CD4-positive, alpha-beta T cell treated with Interleukin-10 for 1 hour (primary cell): ENCODE results near the gene KIAA1755.
A peak's percentile ranks its signal among the peaks of the same experiment; 100 is the strongest.

Source experiments
- DNase-seq: peaks from one replicate; pipeline ENCODE4 v3.0.0-alpha.2; 2020

The KIAA1755 gene

DNA sequence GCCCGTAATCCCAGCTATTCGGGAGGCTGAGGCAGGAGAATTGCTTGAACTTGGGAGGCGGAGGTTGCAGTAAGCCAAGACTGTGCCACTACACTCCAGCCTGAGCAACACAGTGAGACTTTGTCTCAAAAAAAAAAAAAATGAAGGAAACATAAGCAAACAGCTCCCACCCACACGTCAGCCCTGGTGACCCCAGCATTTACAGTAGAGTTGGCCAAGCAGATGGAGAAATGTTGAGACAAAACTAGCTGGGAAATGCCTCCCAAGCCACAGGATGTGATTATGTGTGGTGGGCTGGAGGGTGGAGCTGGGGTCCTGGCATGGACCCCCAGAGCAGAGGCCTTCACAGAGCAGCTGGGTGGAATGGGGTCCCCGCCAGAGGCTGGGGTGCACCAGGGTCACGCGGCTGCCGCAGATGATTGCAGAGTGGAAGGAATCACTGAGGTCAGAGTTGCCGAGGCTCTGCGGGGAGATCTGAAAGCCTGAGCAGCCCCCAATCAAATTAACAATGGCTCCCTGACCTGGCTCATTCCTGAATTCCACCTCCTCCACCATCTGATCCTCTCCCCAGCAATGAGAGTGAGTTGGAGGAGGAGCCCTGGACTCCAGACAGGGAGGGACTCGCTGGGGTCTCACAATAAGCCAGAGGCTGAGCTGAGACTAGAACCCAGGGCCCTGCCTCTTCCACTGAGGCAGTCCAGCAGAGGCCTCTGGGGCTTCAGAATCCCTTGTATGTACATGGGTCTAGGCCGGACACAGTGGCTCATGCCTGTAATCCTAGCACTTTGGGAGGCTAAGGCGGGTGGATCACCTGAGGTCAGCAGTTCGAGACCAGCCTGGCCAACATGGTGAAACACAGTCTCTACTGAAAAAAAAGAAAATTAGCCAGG, 60.8 kb downstream of the KIAA1755 start:
- DNase-seq, result no peak

DNA sequence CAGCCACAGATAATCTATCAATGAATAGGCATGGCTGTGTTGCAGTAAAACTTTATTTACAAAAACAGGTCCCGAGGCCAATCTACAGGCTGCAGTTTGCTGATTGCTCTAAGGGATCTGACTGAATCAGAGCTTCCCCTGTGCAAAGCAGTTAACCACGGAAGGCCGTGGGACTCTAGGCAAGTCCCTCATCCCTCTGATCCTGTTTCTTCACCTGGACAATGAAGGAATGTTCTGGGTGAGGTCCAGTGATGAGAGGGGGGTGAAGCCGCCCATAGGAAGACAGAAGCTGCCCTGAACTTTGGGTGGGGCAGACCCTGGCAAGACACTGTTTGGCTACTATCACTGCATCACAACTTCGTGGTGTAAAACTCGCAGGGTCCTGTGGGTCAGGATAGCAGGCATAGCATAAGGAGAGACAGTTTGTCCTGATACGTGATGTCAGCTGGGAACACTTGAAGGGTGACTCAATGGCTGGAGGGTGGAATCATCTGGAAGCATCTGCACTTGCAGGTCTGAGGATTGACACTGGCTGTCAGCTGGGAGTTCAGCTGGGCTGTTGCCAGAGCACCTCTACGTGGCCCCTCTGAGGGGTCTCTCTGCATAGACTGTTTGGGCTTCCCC, 62.2 kb downstream of the KIAA1755 start:
- DNase-seq, result no peak

DNA sequence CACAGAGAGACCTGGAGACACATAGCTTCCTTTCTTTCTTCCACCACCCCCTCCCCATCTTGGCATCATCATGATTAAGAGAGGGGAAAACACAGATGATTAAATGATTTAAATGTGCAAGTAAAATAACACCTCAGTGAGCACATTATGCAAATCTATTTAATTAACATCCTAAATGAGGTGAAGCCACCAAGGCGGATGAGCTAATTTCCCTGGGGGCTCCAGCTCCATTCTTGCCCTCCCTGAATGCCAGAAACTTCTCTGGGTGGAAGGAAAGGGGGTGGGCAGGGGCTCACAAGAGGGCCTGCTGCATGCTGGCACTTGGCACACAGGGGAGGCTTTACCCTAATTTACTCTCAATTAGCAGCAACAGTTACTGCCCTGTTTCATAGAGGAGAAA, 62.9 kb downstream of the KIAA1755 start:
- no peak for DNase-seq

DNA sequence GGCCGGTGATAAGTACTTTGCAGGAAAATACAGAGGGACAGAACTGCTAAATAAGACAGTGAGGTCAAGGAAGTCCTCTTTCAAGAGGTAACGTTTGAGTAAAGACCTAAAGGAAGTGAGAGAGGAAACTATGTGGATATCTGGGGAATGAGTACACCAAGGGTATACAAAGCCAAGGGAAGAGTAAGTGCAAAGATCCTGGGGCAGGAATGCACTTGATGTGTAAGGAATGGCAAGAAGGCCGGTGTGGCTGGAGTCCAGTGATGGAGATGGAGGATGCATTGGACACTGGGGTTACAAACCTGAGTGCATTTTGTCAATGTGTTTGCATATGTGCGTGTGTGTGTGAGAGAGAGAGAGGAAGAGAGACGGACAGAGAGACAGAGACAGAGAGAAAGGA, 63.3 kb downstream of the KIAA1755 start:
- DNase-seq, result no peak

DNA sequence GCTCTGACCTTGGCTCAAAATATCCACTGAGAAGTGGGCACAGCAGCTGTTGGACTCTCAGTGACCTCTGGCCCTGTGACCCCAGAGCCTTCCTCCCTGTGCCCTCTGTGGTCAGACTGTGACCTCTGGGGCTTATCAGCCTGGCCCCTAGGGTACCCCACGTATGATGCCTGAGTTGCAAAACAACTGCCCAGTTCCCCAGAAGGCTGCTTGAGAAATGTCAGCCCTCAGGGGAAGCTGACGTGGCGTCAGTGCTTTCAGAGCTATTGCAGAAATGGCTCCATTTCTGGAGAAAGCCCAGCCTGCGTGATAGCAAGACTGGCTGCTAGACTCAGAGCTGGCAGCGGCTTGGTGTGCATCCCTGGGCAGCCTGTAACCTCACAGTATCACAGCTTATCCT, 63.9 kb downstream of the KIAA1755 start:
- peak; percentile 10 for DNase-seq

DNA sequence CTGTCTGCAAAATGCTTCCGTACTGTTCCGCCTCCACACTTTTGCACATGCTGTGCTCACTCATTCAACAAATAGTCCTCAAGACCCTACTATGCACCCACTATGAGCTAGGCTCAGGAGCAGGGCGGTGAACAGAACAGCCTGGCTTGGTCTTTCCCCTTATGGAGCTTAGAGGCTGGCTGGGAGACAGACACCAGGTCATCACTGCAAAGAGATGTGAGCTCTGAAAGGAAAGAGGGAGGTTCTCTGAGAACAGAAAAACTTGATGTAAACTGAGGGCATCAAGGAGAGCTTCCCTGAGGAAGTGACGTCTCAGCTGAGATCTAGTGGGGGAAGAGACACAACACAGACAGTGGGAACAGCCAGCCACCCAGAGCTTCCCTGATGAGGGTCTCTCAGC, 64.5 kb downstream of the KIAA1755 start:
- no peak for DNase-seq

DNA sequence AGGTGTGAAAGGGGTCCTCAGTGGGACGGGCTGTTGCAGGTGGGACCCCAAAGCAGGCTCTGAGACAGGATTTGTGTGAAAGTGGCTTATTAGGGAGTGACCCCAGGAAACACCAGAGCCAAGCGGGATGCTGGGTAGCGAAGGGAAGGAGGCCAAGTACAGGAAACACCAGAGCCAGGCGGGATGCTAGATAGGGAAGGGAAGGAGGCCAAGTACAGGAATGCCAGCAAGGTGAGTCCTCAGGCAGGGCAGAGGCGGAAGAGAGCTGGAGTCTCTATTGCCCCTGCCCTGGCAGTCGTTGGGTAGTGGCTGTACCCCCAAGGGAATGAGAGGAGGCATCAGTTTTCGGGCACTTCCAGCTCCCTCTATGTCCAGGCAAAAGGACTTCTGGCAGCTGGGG, 65.0 kb downstream of the KIAA1755 start:
- no peak for DNase-seq

DNA sequence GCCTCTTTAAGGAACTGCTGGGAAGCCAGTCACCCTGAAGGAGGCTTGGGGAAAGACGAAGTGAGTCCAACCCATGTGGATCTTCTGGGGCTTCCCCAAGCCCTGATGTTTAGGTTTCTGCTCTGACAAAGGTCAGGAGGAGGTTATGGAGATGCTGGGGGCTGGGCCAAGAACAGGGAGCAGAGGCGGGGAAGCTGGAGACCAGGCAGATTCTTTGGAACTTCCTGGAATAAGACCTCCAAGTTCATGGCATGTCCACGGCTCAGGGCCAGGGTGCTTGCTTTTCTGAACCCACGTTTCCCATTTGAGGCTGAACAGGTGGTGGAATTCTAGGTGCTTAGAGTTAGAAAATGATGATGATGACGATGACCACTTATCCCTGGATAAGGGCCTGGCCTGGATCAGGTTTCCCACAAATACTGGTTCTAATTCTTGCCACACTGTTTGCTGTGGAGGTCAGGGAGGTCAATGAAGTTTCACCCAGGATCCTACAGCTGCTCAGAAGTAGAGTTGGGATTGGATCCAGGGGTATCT, 65.5 kb downstream of the KIAA1755 start:
- DNase-seq, result no peak

DNA sequence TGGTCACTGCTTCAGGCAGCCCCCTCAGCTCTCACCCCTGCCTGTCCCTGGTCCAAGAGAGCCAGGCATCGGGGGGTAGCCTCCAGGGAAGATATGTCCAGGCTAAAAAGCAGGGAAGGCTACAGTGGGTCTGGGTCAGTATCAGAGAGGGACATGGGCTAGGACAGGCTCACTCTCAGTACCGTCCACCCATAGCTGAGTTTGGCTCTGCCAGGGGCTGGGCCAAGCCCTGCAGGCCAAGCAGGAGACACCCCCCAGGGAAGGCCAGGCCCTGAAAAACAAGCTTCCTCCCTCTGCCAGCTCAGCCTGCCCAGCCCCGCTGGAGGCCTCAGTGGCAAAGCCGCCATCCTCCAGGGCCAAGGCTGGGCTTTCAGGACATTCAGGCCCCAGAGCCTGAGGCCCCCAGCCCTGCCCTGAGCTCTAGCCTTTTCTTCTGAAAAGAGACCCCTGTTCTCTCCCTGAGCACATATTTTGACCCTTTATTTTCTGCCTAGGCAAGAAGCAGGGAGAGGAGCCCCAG, 66.9 kb downstream of the KIAA1755 start:
- no peak for DNase-seq

DNA sequence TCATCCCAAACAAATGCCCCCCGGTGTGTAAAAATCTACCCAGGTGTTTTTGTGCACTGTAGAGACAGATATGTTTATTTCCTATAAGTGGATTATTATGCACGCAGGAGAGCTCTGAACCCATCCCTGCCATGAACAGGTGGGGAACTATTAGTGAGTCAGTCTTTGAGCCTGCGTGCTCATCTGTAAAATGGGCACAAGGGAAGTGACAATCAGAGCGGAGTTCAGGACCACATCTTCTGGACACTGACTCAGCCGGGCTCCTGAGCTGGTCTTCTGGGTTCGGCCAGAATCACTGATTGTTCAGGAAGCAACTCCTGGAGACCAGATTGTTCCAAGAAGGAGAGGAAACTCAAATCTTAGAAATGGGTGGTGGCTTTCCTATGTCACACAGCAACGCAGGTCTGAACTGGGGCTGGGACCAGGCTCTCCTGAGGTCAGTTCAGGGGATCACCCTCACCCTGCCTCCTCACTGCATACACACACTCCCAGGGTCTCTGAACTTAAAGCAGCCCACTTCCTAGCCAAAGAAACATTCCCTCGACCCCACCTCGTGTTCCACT, 68.1 kb downstream of the KIAA1755 start:
- no peak for DNase-seq

DNA sequence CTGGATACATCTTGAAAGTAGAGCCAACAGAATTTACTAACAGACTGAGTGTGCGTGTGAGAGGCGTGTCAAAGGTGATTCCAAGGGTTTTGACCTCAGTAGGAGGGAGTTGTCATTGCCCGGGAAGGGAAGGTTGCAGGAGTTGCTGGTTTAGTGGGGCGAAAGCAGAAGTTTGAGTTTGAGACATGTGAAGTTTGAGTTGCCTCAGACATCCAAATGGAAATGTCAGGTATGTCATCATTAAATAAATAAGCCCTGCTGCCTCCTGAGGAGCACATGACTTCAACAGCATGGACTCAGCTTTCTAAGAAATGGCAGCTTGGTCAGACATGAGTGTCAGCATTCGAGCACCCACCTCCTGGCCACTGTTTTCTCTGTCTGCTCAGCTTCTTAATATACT, 68.9 kb downstream of the KIAA1755 start:
- DNase-seq, result no peak

DNA sequence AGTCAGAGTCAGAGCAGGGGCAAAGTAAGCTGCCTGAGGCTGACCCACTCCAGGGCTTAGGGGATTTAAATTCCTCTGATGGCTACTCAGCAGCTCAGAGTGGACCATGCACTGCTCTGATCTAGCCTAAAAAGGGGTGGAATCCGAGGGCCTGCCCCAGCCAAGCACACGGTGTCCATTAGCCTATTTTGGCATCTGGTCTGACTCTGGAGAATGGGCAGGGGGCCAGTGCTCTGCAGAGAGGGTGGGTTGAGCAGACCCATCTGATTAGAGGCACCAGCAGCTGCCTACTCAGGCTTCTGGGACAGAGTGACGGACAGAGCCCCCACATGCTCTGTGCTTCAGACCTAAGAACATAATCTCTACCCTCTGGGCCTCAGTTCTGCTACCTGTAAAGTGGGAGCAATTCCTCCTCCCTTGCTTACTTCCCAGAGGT, 69.6 kb downstream of the KIAA1755 start:
- DNase-seq, result no peak

DNA sequence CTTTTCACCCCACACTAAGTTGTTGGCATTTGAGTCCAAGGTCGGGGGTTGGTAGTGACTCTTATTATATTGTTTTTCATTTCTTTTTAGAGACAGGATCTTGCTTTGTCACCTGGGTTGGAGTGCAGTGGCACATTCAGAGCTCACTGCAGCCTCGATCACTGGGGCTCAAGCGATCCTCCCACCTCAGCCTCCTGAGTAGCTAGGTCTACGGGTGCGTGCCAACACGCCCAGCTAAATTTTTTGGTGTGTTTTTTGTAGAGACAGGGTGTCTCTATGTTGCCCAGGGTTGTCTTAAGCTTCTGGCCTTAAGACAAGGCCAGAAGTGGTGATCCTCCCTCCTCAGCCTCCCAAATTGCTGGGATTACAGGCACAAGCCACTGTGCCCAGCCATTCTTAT, 70.4 kb downstream of the KIAA1755 start:
- no peak for DNase-seq

DNA sequence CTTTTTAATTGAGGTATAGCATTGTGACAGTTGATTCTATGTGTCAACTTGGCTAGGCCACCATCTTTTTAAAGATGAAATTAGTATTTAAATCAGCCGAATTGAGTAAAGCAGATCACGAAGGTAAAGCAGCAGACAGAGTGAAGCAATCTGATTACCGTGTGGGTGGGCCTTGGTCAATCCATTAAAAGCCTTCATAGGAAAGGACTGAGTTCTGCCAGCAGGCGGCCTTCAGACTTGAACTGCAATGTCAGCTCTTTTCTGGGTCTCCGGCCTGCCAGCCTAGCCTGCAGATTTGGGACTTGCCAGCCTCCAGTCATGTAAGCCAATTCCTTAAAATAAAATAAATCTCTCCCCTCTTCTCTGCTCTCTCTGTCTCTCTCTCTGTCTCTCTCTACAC, 73.0 kb downstream of the KIAA1755 start:
- no peak for DNase-seq

DNA sequence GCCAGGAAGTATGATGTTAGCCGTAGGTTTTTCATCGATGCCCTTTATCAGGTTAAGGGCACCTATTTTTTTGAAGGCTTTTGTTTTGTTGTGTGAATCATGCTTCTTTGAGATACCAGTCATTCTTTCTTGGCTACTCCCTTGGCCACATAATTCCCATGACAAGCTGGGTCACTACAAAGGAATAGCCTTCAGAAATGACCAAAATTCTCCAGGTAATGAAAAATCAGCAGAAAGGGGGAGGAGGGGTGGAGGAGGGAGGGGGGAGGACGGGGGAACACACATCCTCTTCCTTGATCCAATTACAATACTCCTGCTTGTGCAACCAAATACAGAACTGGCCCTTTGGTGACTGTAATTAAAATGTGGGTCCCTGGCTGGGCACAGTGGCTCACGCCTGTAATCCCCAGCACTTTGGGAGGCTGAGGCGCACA, 73.7 kb downstream of the KIAA1755 start:
- no peak for DNase-seq

DNA sequence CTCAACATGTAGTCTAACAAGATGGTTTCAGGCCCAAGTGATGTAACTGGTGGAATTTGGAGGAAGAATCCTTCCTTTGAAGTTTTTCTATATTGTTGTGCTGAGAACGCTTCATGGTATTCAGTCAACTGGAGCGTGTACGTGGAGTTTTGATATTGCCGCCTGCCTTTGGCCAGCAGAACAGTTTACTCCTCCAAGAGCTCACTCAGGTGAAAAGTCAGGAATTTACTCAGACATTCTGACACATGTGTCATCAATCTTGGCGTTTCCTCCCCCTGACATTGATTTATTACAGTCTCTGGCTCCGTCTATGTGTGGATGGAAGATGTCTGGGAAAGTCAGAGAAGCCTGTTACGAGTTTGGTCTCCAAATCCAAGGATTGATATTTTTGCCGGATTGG, 76.4 kb downstream of the KIAA1755 start:
- no peak for DNase-seq

DNA sequence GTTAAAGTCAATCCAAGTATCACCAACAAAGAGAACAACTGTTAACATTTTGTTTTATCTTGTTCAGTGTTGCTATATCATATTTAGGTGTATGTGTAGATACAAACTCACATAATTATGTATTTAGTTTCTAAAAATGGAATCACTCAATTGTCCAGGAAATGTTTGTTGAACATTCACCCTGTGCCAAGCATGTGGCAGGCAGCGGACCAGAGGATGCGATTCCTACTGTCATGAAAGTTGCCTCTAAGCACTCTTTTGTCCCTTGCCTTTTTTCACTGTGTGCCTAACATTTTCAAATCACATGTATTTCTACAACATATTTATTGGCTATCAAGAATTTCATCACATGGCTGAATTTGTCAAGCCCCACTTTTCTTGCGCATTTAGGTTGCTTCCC, 78.6 kb downstream of the KIAA1755 start:
- no peak for DNase-seq

DNA sequence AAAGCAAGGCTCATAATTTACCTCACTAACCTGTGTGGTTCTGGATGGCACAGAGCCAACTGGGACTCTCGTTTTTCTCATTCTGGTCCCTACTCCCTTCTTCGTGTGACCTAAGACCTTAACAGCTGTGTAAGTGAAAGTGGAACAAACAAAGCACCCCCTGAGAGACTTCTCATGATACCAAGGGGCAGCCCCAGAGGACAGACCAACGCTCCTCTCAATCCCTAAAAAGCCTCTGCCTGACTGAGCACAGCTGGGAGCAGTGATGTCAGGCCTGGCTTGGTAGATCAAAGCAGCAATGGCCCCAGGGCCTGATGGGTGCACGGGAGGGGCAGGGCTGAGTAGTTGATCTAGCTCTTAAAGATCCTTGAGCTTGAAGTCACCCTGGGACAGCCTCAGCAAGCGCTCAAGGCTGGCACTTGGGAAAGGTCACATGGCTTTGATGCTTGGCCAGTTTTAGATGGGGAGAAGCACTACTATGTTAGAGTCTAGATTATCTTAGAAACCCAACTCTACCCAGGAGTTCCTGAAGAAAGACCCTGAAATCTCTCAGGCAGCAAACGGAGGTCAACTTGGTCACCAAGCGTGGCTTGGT, 79.2 kb downstream of the KIAA1755 start:
- DNase-seq, result no peak

DNA sequence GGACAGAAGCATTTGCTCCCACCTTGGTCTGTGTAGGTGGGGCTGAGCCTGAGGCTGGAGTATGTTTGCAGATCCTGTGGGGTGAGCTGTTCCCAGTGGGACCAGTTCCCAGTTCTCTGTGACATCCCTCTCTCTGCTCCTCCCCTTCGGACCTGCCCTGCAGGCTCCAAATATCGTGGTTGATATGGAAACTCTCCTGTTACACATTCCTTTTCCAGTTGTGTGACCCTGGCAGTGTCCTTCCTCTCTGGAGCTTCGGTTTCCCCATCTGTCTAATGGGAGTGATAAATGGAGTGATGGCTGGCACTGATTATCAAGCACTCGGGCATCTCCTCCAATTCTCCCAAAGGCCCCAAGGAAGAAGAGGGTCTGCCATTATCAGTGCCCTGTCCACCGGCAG, 79.8 kb downstream of the KIAA1755 start:
- DNase-seq, result no peak

DNA sequence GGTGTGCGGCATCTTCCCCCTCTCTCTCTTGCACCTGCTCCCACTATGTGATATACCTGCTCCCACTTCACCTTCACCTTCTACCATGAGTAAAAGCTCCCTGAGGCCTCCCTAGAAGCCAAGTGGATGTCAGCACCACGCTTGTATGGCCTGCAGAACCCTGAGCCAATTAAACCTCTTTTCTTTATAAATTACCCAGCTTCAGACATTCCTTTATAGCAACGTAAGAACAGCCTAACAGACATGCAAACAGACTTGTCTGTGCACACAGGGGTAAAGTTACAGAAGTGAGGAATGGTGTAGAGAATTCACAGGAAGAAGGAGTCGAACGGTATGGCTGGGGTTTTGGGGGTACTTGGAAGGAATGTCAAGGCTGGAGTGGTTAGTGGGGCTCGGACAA, 80.7 kb downstream of the KIAA1755 start:
- DNase-seq, result no peak

DNA sequence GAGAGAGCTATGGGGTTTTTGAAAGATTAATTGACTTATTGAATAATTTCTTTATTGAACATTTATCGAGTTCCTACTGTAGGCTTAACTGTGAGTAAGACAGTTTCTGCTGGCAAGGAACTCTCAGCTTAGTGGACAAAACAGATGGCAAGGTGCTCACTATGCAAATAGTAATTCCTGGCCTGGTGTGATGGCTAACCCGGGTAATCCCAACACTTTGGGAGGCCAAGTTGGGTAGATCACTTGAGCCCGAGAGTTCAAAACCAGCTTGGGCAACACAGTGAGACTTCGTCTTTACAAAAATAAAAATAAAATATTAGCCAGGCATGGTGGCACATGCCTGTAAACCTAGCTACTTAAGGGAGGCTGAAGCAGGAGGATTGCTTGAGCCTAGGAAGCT, 82.0 kb downstream of the KIAA1755 start:
- no peak for DNase-seq

DNA sequence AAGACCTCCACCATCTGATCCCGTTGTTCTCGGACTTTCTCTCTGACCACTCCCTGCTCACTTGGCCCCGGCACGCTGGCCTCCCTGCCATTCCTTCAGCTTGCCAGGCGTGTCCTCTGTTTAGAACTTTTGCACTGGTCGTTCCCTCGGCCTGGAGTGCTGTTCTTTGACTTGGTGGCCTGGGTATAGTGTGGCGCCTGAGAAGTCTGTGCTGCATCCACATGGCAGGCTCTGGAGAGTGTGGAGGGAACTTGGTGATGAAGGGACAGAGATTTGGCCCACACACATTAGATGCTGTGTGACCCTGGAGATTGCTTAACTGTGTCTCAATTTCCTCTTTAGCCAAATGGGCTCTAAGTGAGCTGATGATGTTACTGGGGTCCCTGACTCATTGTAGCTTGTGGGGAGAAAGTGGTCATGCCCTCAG, 82.5 kb downstream of the KIAA1755 start:
- no peak for DNase-seq

DNA sequence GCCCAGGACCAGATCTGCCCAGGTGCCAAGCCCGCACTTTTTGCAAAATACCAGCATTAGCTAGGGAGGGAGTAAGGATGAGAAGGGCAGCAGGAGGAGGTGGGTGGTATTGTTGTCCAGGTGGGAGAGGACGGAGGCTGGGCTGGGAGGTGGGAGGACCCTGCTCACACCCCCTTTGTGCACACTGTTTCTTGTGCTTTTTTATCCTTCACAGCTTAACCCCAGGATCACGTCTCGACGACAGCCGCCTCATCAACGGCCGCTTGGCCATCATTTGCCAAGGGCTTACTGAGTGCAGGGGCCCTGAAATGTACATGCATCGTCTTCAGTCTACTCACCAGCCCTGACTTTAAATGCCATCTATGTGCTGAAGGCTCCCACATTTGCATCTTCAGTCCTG, 83.3 kb downstream of the KIAA1755 start:
- DNase-seq, result no peak
